Tibial nerve (tissue), 4 donors: ENCODE measurements around the gene ATP2C1.

Experiments
- EP300 ChIP-seq, 2 donors: sonication (generic); formaldehyde crosslinking; IDR thresholded peaks; one replicate each; pipeline ENCODE4 v1.6.1; 2017; ENCODE audit warnings: antibody characterized with exemption in 2 of 2, mild to moderate bottlenecking in 1 of 2
- TF ChIP-seq, protein P1 (sequence below), 5 experiments: fragments of 200-600 bp in 3 of 5; fragments of 450-650 bp in 2 of 5; sonication (generic) in 3 of 5; IDR thresholded peaks; one replicate each; pipeline ENCODE4 v1.5.1; 2016 to 2019; ENCODE audit warnings: antibody characterized with exemption in 5 of 5, mild to moderate bottlenecking in 3 of 5, moderate library complexity in 2 of 5

DNA sequence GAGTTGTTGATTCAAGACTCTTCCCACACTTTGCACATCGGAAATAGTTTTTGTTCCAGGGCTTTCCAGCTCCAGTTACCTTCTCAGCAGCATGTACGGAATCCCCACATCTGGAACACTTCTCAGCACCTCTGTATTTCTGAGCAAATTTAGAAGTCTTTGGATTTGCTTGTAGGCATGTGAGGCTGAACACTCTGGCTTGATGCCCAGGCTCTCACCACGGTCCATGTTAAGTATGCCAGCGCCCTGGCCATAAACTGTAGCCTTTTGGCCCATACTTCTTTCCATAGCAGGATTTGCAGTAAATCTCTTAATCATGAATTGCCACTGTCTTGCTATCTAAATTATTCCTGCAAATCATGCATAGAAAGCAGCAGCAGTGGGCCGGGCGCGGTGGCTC, 24.4 kb downstream of the ATP2C1 start:
- TF ChIP-seq, protein P1, sequence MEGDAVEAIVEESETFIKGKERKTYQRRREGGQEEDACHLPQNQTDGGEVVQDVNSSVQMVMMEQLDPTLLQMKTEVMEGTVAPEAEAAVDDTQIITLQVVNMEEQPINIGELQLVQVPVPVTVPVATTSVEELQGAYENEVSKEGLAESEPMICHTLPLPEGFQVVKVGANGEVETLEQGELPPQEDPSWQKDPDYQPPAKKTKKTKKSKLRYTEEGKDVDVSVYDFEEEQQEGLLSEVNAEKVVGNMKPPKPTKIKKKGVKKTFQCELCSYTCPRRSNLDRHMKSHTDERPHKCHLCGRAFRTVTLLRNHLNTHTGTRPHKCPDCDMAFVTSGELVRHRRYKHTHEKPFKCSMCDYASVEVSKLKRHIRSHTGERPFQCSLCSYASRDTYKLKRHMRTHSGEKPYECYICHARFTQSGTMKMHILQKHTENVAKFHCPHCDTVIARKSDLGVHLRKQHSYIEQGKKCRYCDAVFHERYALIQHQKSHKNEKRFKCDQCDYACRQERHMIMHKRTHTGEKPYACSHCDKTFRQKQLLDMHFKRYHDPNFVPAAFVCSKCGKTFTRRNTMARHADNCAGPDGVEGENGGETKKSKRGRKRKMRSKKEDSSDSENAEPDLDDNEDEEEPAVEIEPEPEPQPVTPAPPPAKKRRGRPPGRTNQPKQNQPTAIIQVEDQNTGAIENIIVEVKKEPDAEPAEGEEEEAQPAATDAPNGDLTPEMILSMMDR (IDR thresholded peaks at IDR 0.05): no peak
- no peak for TF ChIP-seq EP300 (IDR thresholded peaks at IDR 0.05)
